Activated T-cell treated with anti-CD3 and anti-CD28 coated beads, Interleukin-2, amount 50 U/mL, for 1 hour (primary cell): Measurements from ENCODE around the gene DRC3.
"Not testable (repeated sequence)": the region's sequence is repeated elsewhere in the genome, so short reads cannot be mapped to it uniquely, and the experiment has no call there.

ENCODE experiments used
- DNase-seq: peaks from one replicate; pipeline ENCODE4 v3.0.0-alpha.2; 2020

The DRC3 gene

DNA sequence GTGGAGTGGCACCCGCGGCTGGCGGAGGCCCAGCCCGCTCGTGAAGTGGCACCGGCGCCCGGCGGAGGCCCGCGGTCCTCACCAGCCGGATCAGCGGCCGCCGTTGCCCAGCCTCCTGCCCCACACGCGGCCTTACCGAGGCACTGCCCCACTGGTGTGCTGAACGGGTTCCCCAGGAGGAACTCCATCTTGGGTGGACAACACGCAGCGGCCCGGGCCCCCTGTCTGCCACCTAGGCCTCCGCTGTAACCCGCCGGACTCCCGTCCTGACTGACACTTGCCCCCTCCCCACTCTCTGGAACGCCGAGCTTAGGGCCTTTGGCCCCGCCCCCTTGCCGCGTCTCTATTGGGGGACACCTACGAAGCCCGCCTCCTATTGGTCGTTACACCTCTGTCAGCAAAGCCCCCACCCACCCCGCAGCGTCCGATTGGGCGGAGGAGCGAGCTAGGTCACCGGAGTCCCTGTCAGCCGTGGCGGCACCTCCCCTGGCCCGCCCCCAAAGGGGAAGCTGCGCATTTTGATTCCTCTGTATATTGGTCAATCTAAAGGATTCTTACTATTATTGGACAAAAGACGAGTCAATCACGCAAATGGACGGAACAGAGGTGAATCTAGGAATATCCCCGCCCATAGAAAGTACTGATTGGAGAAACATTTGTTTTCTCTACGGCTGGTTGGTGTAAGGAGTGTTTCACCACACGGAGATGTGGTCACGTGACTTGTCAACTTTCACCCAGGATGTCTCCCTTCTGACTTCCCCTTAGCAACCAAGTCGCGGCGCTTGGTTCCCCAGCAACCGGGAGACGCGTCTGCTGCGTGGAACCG lies at the start of gene DRC3, which contains the start of gene TOM1L2:
TSS of gene DRC3 (plus strand) at position 737 of the 826 bp plus-strand sequence. CDS start 4,737 bp downstream, outside the sequence.
TSS of gene TOM1L2 (minus strand) at position 275 of the 826 bp plus-strand sequence. CDS start at position 188, 87 bp downstream.
- peak; percentile 98 for DNase-seq

DNA sequence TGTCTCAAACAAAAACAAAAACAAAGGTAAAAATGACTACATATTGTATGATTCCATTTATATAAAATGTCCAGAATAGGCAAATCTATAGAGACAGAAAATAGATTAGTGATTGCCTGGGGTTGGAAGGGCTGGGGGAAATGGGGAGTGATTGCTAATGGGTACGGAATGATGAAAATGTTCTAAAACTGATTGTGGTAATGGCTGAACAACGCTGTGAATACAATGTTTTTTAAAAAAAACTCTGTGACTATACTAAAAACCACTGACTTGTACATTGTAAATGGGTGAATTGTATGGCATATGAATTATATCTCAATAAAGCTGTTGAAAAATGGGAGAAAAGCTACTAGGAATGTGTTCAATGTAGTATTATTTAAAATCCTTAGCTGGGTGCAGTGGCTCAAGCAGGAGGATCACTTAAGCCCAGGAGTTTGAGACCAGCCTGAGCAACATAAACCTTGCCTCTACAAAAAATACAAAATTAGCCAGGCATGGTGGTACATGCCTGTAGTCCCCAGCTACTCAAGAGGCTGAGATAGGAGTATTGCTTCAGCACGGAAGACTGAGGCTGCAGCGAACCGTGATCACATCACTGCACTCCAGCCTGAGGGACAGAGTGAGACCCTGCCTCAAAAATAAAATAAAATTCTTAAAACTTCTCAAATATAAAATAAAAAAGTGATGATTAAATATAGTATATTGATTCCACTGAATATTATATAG lies 48.4 kb upstream of the DRC3 start:
- no peak for DNase-seq

GRCh38 chr17:17924857-17925250 lies 47.8 kb upstream of the DRC3 start:
- no peak for DNase-seq

- no peak for DNase-seq
Observed at GRCh38 chr17:17926036-17926435, 46.6 kb upstream of the DRC3 start.

DNA sequence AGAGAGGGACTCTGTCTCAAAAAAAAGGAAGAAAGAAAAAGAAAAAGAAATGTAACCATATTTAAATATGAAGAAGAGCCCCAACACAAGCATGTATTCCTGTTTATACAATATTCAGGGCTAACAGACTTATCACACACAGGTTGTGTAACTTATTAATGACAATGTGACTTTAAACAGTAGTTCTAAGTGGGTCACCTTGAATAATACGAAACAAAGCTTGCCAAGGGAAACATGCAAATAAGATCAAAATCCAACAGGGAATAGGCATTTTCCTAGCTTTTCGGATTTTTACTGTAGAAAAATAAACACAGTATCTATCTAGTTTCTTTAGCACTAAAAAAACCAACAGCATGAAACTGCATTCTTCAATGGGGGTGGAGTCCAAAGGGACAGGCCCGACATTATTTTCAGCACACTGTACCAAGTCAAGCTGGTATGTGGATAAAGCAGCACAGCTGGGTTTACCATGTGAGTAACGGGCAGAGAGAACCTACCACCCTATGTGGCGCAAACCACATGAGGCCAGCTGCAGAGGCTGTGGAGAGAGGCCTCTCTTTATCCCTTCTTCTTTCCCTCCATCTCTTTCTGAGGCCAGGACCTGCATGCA lies 45.7 kb upstream of the DRC3 start:
- no peak for DNase-seq

GRCh38 chr17:17928398-17929287 lies 44.0 kb upstream of the DRC3 start:
- DNase-seq = no peak

GRCh38 chr17:17929655-17930380 lies 42.8 kb upstream of the DRC3 start:
- DNase-seq = no peak

- no peak for DNase-seq
Observed at GRCh38 chr17:17930674-17931073, 42.0 kb upstream of the DRC3 start.

- DNase-seq = no peak
Observed at GRCh38 chr17:17931159-17931558, 41.5 kb upstream of the DRC3 start.

- no peak for DNase-seq
Observed at GRCh38 chr17:17933775-17934174, 38.9 kb upstream of the DRC3 start.

- no peak for DNase-seq
Observed at GRCh38 chr17:17934214-17934613, 38.4 kb upstream of the DRC3 start.

DNA sequence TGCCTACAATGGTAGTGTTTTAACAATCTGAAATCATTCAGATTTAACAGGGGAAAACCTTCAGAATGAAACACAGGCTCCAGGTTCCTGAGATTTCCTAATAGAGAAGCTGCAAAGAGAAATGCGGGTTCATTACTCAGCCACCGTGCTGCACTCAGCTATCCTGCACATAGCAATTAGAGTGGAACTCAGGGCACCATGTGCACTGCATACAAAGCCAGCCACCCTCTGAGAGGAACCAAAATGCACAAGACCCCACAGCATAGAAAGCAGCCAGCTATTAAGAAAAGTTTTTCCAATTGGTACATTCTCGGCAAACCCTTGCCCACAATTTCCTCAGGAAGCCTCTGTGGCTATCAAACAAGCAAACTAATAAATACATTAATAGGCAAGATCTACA lies 37.9 kb upstream of the DRC3 start:
- DNase-seq = no peak

DNA sequence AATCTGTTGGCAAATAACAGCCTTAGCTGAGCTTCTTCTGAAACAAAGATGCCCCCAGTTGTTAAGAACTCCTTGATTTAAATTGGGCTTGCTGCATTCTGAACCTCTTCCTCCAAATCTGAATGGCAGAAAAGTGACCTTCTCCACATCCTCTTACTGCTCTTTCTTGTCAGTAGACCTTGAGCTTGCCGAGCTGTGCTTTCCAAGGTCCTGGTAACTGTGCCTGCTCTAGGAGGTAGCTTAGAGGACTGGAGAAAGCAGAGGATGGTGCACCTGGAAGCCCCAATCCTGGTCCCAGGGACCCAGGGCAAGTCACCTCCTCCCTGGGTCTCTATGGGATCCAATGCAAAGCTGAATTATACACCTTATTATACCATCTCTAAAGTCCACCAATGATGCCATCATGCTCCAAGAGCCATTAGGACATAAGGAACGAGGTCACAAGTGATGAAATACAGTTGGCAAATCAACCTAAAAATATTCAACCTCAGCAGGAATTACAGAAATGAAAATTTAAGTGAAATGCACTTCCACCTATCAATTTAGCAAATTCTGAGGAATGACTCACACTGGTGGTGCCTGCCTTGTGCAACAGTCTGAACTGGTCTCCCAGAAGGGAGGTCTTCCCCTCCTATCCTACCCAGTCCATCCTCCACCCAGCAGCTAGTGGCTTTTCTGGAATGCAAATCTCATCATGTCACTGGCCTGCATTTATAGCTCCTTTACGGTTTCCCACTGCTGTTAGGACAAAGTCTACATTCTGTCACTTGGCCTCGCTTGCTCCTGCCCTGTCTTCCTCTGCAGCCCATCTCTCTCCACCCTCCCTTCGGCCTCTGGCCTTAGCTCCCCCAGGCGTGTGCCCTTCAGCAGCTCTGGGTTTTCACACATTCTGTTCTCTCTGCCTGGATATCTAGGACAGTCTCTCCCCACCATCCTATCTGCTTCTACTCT lies 37.1 kb upstream of the DRC3 start:
- DNase-seq = no peak

DNA sequence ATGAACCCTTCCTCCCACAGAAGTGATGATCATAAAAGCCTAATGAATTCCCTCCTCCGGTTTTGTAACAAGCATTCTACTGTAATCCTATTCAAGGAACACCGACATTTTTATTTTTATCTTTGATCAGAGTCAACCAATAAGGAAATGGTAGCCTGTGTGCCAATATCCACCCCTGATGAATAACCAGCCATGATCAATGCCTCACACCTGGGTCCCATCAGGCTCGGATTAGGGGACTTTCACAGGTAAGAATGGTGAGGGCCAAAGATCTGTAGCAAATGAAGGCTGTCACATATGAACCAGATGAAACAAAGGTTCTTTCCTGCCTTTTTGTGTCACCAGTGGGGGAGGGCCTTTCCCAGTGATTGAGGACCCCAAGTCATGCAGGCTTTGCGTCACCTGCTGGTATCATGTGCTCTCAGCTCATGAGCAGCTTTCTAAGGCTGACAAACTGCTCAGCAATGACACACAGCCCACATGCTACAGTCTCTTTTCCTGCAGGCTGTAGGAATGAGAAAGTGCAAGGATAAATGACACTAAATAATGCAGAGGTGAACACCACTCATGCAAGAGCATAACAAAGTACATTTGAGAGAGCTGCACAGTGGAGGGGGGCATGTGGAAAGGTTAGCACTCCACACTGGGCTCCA lies 35.3 kb upstream of the DRC3 start:
- no peak for DNase-seq

DNA sequence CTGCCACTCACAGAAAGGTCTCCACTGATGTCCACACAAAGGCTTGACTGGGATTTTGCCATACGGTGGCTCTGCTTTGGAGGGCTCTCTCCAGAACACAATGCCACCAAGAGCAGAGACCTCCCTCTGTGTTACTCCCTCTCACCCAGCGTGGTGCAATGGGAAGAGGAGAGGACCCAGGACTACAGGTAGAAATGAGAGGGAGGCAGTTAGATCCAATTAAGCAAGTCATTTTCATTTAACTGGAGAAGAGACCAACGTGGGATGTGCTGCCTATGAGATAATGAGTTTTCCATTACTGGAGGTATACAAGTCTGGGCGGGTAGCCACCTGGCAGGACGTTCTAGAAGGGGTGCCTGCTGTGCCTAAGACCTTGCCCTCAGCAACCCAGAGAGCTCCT lies 34.7 kb upstream of the DRC3 start:
- no peak for DNase-seq

GRCh38 chr17:17938388-17939107 lies 34.1 kb upstream of the DRC3 start:
- no peak for DNase-seq

DNA sequence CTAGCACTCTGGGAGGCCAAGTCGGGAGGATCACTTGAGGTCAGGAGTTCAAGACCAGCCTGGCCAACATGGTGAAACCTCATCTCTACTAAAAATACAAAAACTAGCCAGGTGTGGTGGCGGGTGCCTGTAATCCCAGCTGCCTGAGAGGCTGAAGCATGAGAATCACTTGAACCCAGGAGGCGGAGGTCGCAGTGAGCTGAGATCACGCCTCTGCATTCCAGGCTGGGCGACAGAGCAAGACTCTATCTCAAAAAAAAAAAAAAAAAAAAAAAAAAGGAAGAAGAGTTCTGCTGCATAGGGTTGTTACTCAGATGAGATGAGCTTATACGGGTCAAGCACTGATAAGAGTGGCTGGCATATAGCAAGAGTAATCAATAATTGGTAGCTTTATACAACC lies 32.7 kb upstream of the DRC3 start:
- not testable (repeated sequence) for DNase-seq

GRCh38 chr17:17940441-17940911 lies 32.2 kb upstream of the DRC3 start:
- DNase-seq = no peak

DNA sequence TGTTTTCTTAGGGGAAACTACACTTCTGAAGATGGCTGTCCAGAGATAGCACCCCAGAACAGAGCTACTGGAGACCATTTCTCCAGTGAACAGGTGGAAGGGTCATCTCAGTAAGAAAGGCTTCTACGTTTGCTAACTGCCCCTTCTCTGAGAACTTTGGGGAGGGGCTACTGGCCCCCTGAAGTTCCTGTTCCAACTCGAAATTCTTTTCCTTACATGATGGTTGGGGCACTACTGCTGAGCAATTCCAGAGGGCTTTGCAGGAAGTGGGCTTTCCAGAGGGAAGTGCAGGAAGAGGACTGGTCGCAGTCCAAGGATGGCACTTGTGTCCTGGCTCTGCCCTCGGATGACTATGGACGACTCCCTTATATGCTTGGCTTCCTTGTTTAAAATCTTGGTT lies 31.6 kb upstream of the DRC3 start:
- DNase-seq = no peak
